Progenitor cell of endocrine pancreas (in vitro differentiated cells): ENCODE data around the gene SLC9A2. TPM values are rescaled to one million over a fixed set of nuclear protein-coding genes. Genes with fewer than 3 reads are reported as not detected.

Source experiments
- DNase-seq: peaks from one replicate; pipeline ENCODE4 v3.0.0; 2021; ENCODE audit warnings: low spot score; ENCODE audit not compliant: unreplicated experiment
- H3K27ac Mint-ChIP-seq: 2 replicates; pipeline ENCODE4 v1.8.0; 2021; ENCODE audit warnings: mild to moderate bottlenecking, moderate library complexity, mixed read lengths
- H3K27me3 Mint-ChIP-seq: 2 replicates; pipeline ENCODE4 v1.8.0; 2021; ENCODE audit warnings: mixed read lengths
- H3K36me3 Mint-ChIP-seq: 2 replicates; pipeline ENCODE4 v1.8.0; 2022; ENCODE audit warnings: mixed read lengths; ENCODE audit not compliant: insufficient read depth
- H3K4me1 Mint-ChIP-seq: 2 replicates; pipeline ENCODE4 v1.8.0; 2021; ENCODE audit warnings: low read depth, mixed read lengths
- H3K4me3 Mint-ChIP-seq: 2 replicates; pipeline ENCODE4 v1.8.0; 2021; ENCODE audit warnings: low read depth, mild to moderate bottlenecking, moderate library complexity, mixed read lengths
- H3K9me3 Mint-ChIP-seq: 2 replicates; pipeline ENCODE4 v1.8.0; 2021; ENCODE audit warnings: low read depth, mixed read lengths
- total RNA-seq: library from RNA; stranded (reverse); gene quantifications from 2 replicates; pipeline ENCODE4 v1.2.1, GENCODE V29; 2021
- TF ChIP-seq, protein P1 (sequence below): fragments of 200-600 bp; sonication (generic); IDR thresholded peaks from one replicate; pipeline ENCODE4 v1.5.0; 2021; ENCODE audit warnings: antibody characterized with exemption, mild to moderate bottlenecking; ENCODE audit not compliant: unreplicated experiment

SLC9A2 gene
- total RNA-seq, 1 donor from 2014 or later: 1.6 TPM

- Mint-ChIP-seq H3K27me3 (no peaks in the 10 kb centered on the region), H3K9me3 (peaks cover 3% of the 10 kb centered on the region), H3K4me3 (no peak overlapping the region), H3K36me3 (no peaks in the 10 kb centered on the region), H3K4me1 (peaks cover 5% of the 10 kb centered on the region), H3K27ac (no peak overlapping the region)
- TF ChIP-seq, protein P1, sequence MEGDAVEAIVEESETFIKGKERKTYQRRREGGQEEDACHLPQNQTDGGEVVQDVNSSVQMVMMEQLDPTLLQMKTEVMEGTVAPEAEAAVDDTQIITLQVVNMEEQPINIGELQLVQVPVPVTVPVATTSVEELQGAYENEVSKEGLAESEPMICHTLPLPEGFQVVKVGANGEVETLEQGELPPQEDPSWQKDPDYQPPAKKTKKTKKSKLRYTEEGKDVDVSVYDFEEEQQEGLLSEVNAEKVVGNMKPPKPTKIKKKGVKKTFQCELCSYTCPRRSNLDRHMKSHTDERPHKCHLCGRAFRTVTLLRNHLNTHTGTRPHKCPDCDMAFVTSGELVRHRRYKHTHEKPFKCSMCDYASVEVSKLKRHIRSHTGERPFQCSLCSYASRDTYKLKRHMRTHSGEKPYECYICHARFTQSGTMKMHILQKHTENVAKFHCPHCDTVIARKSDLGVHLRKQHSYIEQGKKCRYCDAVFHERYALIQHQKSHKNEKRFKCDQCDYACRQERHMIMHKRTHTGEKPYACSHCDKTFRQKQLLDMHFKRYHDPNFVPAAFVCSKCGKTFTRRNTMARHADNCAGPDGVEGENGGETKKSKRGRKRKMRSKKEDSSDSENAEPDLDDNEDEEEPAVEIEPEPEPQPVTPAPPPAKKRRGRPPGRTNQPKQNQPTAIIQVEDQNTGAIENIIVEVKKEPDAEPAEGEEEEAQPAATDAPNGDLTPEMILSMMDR: no peak
- DNase-seq: no peak
Measured at GRCh38 chr2:102603904-102604303, 15.4 kb upstream of the SLC9A2 start.

DNA sequence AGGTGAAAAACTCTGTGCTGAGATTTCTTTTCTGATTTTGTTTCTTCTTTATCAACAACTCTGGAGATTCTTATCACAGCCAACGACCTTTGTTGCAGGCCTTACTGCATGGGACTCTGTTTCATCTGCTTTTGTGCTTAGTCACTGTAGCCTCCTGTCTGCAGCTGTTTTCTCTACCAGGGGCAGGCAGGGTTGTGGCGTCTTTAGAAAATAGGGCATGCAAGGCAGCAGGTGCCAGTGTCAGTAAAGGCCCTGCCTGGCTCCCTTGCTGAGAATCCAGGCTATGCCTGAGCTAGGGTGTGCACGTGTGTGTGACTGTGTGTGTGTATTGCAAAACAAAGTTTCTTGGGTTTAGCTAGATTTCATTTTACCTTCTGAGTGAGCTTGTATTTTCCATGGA lies 14.6 kb upstream of the SLC9A2 start:
- no peak overlapping the region for H3K4me3 Mint-ChIP-seq
- no peaks in the 10 kb centered on the region for H3K27me3 Mint-ChIP-seq
- TF ChIP-seq, protein P1: no peak
- no peaks in the 10 kb centered on the region for H3K36me3 Mint-ChIP-seq
- H3K9me3 Mint-ChIP-seq: peaks cover 3% of the 10 kb centered on the region
- no peak overlapping the region for H3K27ac Mint-ChIP-seq
- H3K4me1 Mint-ChIP-seq: peaks cover 5% of the 10 kb centered on the region
- no peak for DNase-seq

GRCh38 chr2:102606353-102606752 lies 13.0 kb upstream of the SLC9A2 start:
- H3K27ac Mint-ChIP-seq: no peak overlapping the region
- H3K27me3 Mint-ChIP-seq: no peaks in the 10 kb centered on the region
- no peaks in the 10 kb centered on the region for H3K9me3 Mint-ChIP-seq
- TF ChIP-seq, protein P1: no peak
- peaks cover 5% of the 10 kb centered on the region for H3K4me1 Mint-ChIP-seq
- H3K4me3 Mint-ChIP-seq: no peak overlapping the region
- H3K36me3 Mint-ChIP-seq: no peaks in the 10 kb centered on the region
- no peak for DNase-seq

- no peak overlapping the region for H3K27ac Mint-ChIP-seq
- no peaks in the 10 kb centered on the region for H3K9me3 Mint-ChIP-seq
- no peak overlapping the region for H3K4me3 Mint-ChIP-seq
- TF ChIP-seq, protein P1: peak; percentile 95
- peaks cover 40% of the 10 kb centered on the region for H3K27me3 Mint-ChIP-seq
- no peak for DNase-seq
- H3K36me3 Mint-ChIP-seq: no peaks in the 10 kb centered on the region
- peaks cover 11% of the 10 kb centered on the region for H3K4me1 Mint-ChIP-seq
Measured at GRCh38 chr2:102615620-102616436, 3.5 kb upstream of the SLC9A2 start.

DNA sequence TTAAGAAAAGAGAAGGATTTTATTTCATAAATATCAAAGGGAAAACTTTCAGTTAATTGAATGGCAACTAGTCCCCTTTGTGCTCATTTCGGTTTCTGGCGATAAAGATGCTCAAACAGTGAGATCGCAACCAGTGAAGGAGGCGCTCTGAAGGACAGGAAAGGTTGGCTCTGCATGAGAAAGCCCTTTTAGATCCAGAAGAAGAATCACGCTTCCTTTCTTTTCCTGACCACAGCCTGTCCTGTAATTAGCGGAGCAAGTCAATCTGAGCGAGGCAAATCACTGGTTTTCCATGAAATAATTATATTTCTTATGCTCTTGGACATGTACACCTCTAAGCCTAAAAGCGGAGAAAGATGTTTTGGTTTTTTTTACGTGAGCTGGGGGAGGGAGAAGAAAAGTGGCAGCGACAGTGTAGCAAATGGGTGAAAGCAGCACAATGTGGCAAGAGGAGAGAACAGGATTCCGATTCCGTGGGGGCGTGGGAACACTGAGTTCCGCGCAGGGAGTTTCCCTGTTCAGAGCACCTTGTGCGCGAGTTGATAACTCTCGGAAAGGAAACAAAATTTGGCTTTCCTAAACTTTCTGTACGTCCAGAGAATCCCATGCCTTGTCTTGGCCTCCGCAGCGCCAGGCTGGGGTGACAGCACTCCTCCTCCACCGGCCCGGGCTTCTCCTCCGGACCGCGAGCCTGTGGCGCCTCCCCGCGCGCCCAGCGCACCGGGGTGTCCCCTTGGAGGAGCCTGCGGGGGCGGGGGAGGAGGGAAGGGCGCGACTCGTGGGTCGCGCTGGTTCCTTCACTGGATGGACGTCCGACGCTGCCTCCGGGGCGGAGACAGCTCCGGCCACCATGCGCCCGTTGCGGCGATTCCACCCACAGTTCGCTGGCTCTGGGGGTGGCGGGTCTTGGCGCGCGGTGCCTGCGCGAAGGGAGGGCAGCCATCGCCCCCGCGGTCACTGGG lies 620 bp upstream of the SLC9A2 start:
- peak overlapping the region; percentile 71 for H3K4me3 Mint-ChIP-seq
- DNase-seq: no peak
- peak overlapping the region; percentile 11 for H3K27ac Mint-ChIP-seq
- TF ChIP-seq, protein P1: no peak
- peaks cover 58% of the 10 kb centered on the region for H3K27me3 Mint-ChIP-seq
- H3K36me3 Mint-ChIP-seq: no peaks in the 10 kb centered on the region
- H3K9me3 Mint-ChIP-seq: no peaks in the 10 kb centered on the region
- peaks cover 12% of the 10 kb centered on the region for H3K4me1 Mint-ChIP-seq
